ENCODE results near the gene PACSIN1.

DNA sequence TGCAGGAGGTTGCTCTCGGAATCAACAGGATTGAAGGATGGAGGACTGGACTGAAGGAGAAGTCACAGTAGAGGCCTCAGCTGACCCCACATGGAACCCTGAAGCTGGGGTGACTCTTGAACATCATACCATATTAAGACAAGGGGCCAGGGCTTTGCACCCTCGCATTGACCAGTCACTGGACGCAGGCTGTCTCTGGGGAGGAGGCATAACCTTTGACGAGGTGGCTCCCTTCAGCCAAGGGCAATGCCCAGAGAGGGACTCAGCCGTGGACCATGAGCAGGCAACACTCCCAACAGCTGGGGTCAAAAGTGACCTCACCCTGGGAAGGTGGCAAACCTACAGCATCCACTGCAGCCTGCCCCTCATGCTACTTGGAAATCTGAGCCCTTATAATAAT is 21.7 kb downstream of the PACSIN1 start:
- no peak for TF ChIP-seq POLR2A (IDR thresholded peaks at IDR 0.05)
- TF ChIP-seq, protein P1, sequence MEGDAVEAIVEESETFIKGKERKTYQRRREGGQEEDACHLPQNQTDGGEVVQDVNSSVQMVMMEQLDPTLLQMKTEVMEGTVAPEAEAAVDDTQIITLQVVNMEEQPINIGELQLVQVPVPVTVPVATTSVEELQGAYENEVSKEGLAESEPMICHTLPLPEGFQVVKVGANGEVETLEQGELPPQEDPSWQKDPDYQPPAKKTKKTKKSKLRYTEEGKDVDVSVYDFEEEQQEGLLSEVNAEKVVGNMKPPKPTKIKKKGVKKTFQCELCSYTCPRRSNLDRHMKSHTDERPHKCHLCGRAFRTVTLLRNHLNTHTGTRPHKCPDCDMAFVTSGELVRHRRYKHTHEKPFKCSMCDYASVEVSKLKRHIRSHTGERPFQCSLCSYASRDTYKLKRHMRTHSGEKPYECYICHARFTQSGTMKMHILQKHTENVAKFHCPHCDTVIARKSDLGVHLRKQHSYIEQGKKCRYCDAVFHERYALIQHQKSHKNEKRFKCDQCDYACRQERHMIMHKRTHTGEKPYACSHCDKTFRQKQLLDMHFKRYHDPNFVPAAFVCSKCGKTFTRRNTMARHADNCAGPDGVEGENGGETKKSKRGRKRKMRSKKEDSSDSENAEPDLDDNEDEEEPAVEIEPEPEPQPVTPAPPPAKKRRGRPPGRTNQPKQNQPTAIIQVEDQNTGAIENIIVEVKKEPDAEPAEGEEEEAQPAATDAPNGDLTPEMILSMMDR (IDR thresholded peaks at IDR 0.05) = no peak
